SK-N-MC (cell line): Measurements from ENCODE around the gene LAPTM5.

Source experiments
- DNase-seq: peaks from one replicate; pipeline ENCODE4 v3.0.0-alpha.2; 2011; ENCODE audit warnings: low read depth, low spot score
- H3K27ac ChIP-seq: fragments of 200-600 bp; sonication (generic); 2 replicates; pipeline ENCODE4 v1.5.1; 2016; ENCODE audit warnings: mixed run types
- H3K36me3 ChIP-seq: fragments of 200-600 bp; sonication (generic); 2 replicates; pipeline ENCODE4 v1.6.1; 2017; ENCODE audit warnings: antibody characterized with exemption, low read length, mixed read lengths; ENCODE audit not compliant: insufficient read depth
- H3K4me3 ChIP-seq: fragments of 200-600 bp; sonication (generic); 2 replicates; pipeline ENCODE4 v1.5.1; 2016
- H3K9ac ChIP-seq: fragments of 200-600 bp; sonication (generic); 2 replicates; pipeline ENCODE4 v1.8.0; 2017; ENCODE audit warnings: mixed run types, mixed read lengths; ENCODE audit not compliant: insufficient read length
- H3K9me3 ChIP-seq: fragments of 200-600 bp; sonication (generic); 2 replicates; pipeline ENCODE4 v1.6.1; 2017; ENCODE audit warnings: low read depth, mild to moderate bottlenecking, antibody characterized with exemption, low read length, moderate library complexity, mixed read lengths
- EZH2 ChIP-seq: fragments of 200-600 bp; sonication (generic); IDR thresholded peaks from one replicate; pipeline ENCODE4 v1.6.1; 2017; ENCODE audit warnings: antibody characterized with exemption
- FOXP2 ChIP-seq: optimal IDR thresholded peaks from 2 replicates; pipeline ENCODE3; 2011; ENCODE audit warnings: mild to moderate bottlenecking, moderate library complexity; ENCODE audit not compliant: insufficient read depth; ENCODE audit errors: extremely low read length, control extremely low read depth
- POLR2AphosphoS5 ChIP-seq: IDR thresholded peaks from 2 replicates; pipeline ENCODE4 v1.6.1; 2012; ENCODE audit warnings: mild to moderate bottlenecking, low read depth, low read length, borderline replicate concordance

LAPTM5 gene

DNA sequence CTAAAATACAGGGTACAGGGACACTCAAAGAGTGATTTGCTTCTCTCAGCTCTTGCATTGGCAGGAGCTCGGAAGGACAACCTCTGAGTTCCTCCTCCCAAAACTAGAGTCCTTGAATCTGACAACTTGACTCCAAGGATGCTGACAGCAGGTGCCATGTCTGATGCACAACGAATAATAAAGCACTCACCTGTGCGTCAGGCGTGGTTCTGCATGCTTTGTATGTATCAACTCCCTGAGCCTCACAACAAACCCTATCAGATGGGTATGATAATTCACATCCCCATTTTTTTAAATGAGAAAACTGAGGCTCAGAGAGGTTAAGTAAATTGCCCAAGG, 1.4 kb downstream of the LAPTM5 start:
- Histone ChIP-seq H3K9me3 (no peaks in the 10 kb centered on the region), H3K9ac (no peak overlapping the region), H3K36me3 (no peaks in the 10 kb centered on the region), H3K4me3 (no peak overlapping the region), H3K27ac (no peak overlapping the region)
- TF ChIP-seq FOXP2 (no peak), EZH2 (no peak), POLR2AphosphoS5 (no peak)
- no peak for DNase-seq

DNA sequence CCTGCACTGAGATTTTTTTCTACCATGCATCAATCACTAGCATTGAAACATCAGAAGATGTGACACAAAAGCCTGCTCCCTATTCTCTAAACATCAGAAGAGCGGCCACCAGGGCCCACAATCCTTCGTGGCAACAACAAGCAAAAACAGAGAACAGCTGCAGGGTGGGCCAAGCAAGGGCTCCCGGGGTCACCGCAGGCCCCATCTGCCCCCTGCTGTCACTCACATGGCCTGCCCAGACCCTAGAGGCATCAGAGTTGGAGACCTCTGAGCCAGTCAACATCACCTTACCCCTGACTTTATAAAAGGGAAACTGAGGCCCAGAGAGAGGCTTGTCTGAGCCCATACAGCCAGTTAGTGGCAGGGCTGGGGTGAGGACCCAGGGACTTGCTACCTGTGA, 1.8 kb downstream of the LAPTM5 start:
- TF ChIP-seq POLR2AphosphoS5 (no peak), EZH2 (no peak), FOXP2 (no peak)
- no peak overlapping the region for H3K9ac ChIP-seq
- H3K9me3 ChIP-seq = no peaks in the 10 kb centered on the region
- H3K27ac ChIP-seq = no peak overlapping the region
- H3K36me3 ChIP-seq = no peaks in the 10 kb centered on the region
- no peak overlapping the region for H3K4me3 ChIP-seq
- no peak for DNase-seq

DNA sequence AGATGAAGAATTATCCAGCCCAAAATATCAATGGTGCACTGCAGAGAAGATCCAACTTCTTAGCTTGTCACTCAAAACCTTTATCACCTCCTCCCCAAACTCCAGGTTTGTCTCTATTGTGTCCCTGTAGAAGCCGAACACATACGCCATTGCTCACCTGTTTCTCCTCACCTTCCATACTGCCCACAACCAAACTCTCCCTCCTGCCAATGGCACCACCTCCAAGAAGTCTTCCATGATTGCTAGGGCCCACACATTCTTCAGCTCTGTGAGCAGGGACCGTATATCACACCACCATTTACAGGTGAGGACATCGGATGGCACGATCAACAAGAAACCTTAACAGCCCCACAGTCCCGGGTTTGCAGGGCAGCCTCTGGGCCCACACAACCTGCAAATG, 2.2 kb downstream of the LAPTM5 start:
- H3K9ac ChIP-seq = no peak overlapping the region

DNA sequence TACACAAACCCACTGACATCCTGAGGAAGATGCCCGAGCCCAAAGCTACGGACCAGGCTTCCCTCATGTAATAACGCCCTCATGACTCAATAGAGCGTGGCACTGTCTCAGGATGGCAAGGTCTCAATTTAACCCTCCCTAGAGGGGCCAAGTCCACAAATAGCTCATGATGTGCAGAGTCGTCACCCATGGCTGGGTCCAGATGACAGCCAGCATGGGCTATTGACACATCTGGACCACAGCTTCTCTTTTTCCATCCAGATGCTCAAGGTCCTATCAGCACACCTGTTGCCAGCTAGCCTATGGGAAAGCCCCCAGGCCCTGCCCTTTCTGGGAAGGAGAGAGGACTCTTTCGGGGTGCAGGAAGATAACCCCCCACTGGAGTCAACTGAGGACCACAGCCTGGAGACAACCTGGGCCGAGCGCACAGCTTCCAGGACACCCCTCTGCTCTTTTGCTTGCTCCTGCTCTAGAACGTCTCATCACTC, 2.8 kb downstream of the LAPTM5 start:
- H3K27ac ChIP-seq = no peak overlapping the region

More for the DNA sequence above, 2.2 kb downstream of the LAPTM5 start:
- TF ChIP-seq POLR2AphosphoS5 (no peak), EZH2 (no peak), FOXP2 (no peak)
- Histone ChIP-seq H3K4me3 (no peak overlapping the region), H3K27ac (no peak overlapping the region), H3K36me3 (no peaks in the 10 kb centered on the region), H3K9me3 (no peaks in the 10 kb centered on the region)
- no peak for DNase-seq

GRCh38 chr1:30753660-30754123, 3.9 kb downstream of the LAPTM5 start:
- TF ChIP-seq POLR2AphosphoS5 = no peak
- no peak for TF ChIP-seq FOXP2
- TF ChIP-seq EZH2 = no peak
- DNase-seq = no peak
- no peaks in the 10 kb centered on the region for H3K36me3 ChIP-seq
- H3K9ac ChIP-seq = no peak overlapping the region
- H3K9me3 ChIP-seq = no peaks in the 10 kb centered on the region
- no peak overlapping the region for H3K27ac ChIP-seq
- no peak overlapping the region for H3K4me3 ChIP-seq

More for the DNA sequence above, 2.8 kb downstream of the LAPTM5 start:
- no peaks in the 10 kb centered on the region for H3K36me3 ChIP-seq
- no peak overlapping the region for H3K4me3 ChIP-seq
- no peak overlapping the region for H3K9ac ChIP-seq
- no peaks in the 10 kb centered on the region for H3K9me3 ChIP-seq
- DNase-seq = no peak
- no peak for TF ChIP-seq POLR2AphosphoS5
- TF ChIP-seq FOXP2 = no peak
- no peak for TF ChIP-seq EZH2

DNA sequence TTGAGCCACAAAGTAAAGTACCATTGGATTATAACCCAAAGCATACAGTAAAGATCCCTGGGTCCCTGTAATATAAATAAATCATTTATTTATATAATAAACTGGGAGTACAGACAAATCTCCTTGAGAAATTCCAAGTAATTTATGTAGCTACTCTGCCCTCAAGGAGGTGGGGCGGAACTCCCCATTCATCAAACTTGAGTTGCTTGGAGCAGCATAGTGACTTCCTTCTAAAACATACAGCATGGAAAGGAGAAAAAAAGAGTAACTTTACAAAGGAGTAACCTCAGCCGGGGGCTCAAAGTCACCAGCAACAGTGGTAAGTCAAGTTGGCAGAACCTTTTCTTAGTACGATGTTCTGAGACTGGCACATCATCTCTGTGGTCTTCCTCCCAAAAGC, 4.5 kb downstream of the LAPTM5 start:
- no peaks in the 10 kb centered on the region for H3K9me3 ChIP-seq
- H3K27ac ChIP-seq = no peak overlapping the region
- H3K36me3 ChIP-seq = no peaks in the 10 kb centered on the region
- no peak for DNase-seq
- H3K9ac ChIP-seq = no peak overlapping the region
- TF ChIP-seq FOXP2 = no peak
- no peak for TF ChIP-seq EZH2
- TF ChIP-seq POLR2AphosphoS5 = no peak
- no peak overlapping the region for H3K4me3 ChIP-seq

GRCh38 chr1:30752651-30752908, 5.0 kb downstream of the LAPTM5 start:
- TF ChIP-seq EZH2 (no peak), FOXP2 (no peak), POLR2AphosphoS5 (no peak)
- H3K36me3 ChIP-seq = no peaks in the 10 kb centered on the region
- H3K4me3 ChIP-seq = no peak overlapping the region
- no peak for DNase-seq
- H3K9ac ChIP-seq = no peak overlapping the region
- H3K9me3 ChIP-seq = no peaks in the 10 kb centered on the region
- H3K27ac ChIP-seq = no peak overlapping the region

DNA sequence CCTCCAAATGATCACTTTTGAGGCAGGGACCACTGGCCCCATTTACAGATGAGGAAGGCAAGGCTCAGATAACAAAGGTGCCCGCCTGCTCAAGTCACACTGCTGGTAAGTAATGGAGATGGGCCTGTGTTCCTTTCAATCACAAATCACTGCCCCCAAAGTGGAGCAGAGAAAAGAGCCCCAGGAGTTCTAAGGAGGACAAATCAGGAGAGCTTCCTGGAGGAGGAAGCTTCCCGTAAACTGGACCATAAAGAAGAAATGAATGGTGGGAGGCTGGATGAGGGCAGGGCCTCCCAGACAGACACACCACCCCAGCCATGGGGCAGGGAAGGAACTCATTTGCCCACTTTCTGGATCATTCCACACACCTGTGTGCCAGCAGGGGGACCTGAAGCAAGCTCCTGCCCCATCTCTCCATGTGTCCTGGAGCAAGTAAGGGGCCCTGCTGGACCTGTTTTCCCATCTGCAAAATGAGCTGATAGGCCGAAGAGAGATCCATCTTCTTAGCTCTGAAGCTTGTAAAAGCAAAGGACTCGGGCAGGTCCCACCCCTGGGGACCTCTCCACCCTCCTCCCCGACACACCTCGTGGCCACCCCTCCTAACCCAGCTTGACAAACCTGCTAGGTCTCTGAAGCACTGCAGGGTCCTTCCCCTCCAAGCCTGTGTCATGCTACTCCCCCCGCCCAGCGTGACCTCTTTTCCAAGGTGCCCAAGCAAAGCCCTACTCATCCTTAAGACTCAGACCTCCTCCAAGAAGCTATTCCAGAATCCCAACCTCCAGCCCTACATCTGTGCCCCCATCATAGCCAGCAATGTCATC, 5.5 kb downstream of the LAPTM5 start:
- H3K36me3 ChIP-seq = no peaks in the 10 kb centered on the region
- no peaks in the 10 kb centered on the region for H3K9me3 ChIP-seq
- H3K27ac ChIP-seq = no peak overlapping the region
- no peak for TF ChIP-seq FOXP2
- TF ChIP-seq POLR2AphosphoS5 = no peak
- no peak for TF ChIP-seq EZH2
- H3K9ac ChIP-seq = no peak overlapping the region
- no peak for DNase-seq
- H3K4me3 ChIP-seq = no peak overlapping the region
